GM19328 (cell line): ENCODE measurements around the gene LLCFC1.

Experiments
- ATAC-seq: cut with Tn5 transposase; IDR thresholded peaks from one replicate; pipeline ENCODE4 v1.9.1; 2021; ENCODE audit warnings: mild to moderate bottlenecking, moderate library complexity; ENCODE audit not compliant: unreplicated experiment

LLCFC1 gene

GRCh38 chr7:142908921-142909890 lies 30.1 kb upstream of the LLCFC1 start:
- no peak for ATAC-seq

GRCh38 chr7:142910031-142910433 lies 29.3 kb upstream of the LLCFC1 start:
- ATAC-seq = no peak

- no peak for ATAC-seq
Measured at GRCh38 chr7:142910481-142910880, 28.8 kb upstream of the LLCFC1 start.

DNA sequence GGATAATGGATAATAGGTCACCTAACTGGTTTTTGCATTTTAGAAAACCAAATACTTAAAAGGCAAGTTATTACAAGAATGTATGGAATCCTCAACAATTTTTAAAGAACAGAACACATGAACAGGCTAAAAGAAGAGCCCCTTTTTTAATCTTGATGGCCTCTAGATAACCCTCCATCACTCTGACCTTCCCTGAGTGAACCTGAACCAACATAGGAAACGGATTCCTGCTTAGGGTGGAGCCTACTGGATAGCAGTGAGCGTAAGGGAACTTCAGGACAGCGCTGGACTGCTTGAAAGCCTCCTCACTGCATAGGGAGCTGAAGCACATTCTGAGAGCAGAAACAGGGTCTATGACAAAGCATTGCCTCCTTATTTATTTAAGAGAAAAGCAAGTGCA lies 26.2 kb upstream of the LLCFC1 start:
- ATAC-seq = no peak

GRCh38 chr7:142913566-142913965 lies 25.7 kb upstream of the LLCFC1 start:
- no peak for ATAC-seq

DNA sequence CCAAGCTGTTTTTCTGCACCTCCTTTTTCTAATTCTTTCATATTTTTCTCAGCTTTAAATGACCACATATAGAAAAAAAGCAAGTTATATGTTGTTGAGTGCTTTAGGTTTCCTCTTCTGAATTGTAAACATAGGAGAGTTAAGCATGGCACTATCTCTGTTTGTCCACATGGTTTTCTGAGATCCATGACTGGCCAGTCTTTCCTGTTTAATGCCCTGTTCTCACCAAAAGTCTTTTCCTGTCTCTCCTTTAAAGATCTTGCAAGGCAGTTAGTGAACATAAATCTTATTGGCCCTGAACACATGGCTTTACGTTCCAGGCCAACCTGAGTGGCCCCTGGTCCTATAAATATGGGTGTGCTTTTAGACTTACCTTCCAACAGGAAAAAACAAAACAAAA lies 25.2 kb upstream of the LLCFC1 start:
- no peak for ATAC-seq

- ATAC-seq = no peak
Measured at GRCh38 chr7:142915315-142915714, 24.0 kb upstream of the LLCFC1 start.

DNA sequence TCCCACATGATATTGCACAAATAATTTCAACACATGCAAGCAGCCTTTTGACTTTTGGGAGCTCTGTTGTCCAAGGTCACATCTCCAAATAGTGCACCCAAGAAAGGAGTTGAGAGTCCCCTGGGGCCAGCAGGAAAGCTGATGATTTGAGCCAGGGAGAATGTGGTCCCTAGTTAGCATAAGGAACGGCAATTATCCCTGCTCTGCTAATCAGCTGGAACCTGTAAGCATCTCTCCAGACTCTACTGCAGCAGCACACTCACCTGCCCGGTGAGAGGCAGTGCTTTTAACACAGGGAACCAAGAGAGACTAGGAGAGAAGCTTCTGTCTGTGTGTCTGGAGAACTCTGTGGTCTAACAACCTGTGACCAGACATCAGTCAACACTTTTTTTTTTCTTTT lies 22.8 kb upstream of the LLCFC1 start:
- ATAC-seq = no peak

- no peak for ATAC-seq
Measured at GRCh38 chr7:142917447-142917846, 21.8 kb upstream of the LLCFC1 start.

DNA sequence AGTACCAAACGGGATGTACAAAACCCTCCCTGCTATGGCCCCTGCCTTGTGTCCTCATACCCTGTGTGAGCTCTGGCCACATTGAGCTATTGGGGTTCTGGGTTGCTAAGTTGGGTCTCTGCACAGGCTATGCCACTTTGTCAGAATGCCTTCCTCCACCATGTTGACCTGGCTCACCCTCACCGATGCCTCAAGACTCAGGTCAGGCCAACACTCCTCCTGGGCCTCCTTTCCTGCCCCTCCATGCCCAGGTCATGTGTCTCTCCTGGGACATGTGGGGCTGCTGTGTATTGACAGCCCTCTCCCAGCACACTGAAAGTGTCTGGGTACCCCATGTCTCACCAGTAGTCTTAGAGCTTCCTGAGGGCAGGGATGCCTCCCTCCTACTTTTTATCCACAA lies 20.4 kb upstream of the LLCFC1 start:
- ATAC-seq = no peak

DNA sequence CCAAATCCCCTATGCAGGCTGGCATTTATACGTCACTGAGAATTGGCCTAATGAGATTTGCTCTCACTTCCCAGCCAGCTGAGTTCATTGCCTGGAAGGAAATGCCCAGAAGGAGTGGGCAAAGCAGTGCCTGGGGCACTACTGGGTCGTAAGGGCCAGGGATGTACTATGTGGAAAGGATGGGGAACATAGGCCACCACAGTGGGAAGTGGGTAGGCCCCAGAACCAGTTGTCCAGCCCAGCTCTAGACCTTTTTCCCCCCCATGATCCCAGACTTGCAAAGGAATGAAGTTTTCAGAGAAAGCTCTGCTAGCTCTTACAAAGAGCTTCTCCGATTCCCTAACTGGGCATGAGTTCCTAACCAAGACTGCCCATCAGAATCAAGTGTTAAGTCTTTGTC lies 19.6 kb upstream of the LLCFC1 start:
- ATAC-seq = no peak

- no peak for ATAC-seq
Measured at GRCh38 chr7:142923391-142923790, 15.9 kb upstream of the LLCFC1 start.

- no peak for ATAC-seq
Measured at GRCh38 chr7:142925413-142925812, 13.9 kb upstream of the LLCFC1 start.

GRCh38 chr7:142927085-142927745 lies 12.1 kb upstream of the LLCFC1 start:
- no peak for ATAC-seq

- ATAC-seq = no peak
Measured at GRCh38 chr7:142927949-142928348, 11.3 kb upstream of the LLCFC1 start.

- ATAC-seq = no peak
Measured at GRCh38 chr7:142930126-142930730, 9.1 kb upstream of the LLCFC1 start.

GRCh38 chr7:142932386-142933091 lies 6.7 kb upstream of the LLCFC1 start:
- ATAC-seq = no peak

DNA sequence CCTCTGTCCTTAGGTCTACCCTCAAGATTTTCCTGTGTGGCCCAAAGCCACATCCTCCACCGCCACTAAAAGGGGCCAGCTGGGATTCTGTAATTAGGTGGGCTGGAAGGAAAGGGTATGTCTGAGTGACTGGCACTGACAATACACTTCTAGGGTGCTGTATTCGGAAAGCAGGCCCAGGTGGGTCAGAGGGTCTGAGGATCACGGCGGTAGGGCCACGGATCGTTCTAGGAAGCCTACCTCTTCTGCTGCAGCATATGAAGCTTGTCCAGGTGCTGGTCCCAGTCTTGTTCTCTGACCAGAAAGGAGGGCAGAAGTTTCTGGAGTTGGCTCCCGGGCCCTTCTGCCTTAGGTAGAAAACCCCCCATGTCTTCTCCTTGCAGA lies 6.2 kb upstream of the LLCFC1 start:
- no peak for ATAC-seq

DNA sequence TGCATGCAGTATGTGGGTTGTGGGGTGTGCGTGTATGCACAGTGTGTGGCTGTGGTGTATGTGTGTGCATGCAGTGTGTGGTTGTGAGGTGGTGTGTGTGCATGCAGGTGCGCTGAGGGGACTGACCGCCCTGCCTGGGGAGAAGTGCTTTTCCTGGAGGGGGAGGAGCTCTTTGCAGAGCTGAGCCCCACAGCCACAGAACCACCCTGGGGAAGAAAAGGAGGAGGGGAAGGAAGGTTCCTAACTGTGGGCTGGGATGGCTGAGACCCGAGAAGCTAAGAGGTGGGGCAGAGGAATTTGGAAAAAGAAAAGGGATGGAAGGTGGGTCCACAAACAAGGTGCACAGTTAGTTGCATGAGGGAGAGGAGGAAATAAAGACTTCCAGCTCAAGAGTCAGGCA lies 5.7 kb upstream of the LLCFC1 start, which contains the start of gene TRPV5:
TRPV5 (minus strand) TSS at position 123 of the 400 bp plus-strand sequence. CDS start 287 bp downstream, outside the sequence.
- no peak for ATAC-seq

DNA sequence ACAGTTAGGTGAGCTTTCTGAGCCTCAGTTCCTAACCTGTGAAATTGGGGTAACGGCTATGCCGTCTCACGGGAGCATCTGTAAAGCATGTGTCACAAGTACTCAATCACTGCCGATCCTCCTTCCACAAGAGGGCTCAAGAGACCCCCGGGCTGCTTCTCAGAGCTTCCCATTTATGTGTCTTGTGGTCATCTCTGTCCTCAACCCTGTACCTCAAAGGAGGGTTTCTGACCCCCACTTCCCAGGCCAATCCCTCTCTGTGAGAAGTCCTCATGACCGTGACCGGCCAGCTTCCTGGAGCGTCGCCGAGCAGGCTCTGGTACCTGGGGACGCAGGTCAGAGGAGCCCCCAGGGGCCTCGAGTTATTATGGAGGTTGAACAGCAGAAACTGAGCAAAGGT lies 5.2 kb upstream of the LLCFC1 start:
- no peak for ATAC-seq

GRCh38 chr7:142935941-142936565 lies 3.2 kb upstream of the LLCFC1 start:
- ATAC-seq = no peak
